IPS DF 6.9 (cell line): ENCODE data around the gene TRIM38.

Experiments used
- DNase-seq: peaks from one replicate; pipeline ENCODE4 v3.0.0-alpha.2; 2013; ENCODE audit warnings: low read depth, low spot score
- H3K27ac ChIP-seq: one replicate; pipeline ENCODE4 v1.5.1; 2013; ENCODE audit warnings: low read length, control low read depth
- H3K27me3 ChIP-seq: 2 replicates; pipeline ENCODE4 v1.6.1; 2013; ENCODE audit warnings: mild to moderate bottlenecking, low read length; ENCODE audit not compliant: control insufficient read depth, insufficient read depth
- H3K36me3 ChIP-seq: 2 replicates; pipeline ENCODE4 v1.6.1; 2013; ENCODE audit warnings: low read length; ENCODE audit not compliant: control insufficient read depth, insufficient read depth
- H3K4me1 ChIP-seq: 2 replicates; pipeline ENCODE4 v1.6.1; 2013; ENCODE audit warnings: low read length; ENCODE audit not compliant: control insufficient read depth, insufficient read depth
- H3K4me3 ChIP-seq: 2 replicates; pipeline ENCODE4 v1.5.1; 2013; ENCODE audit warnings: mild to moderate bottlenecking, low read length
- H3K9me3 ChIP-seq: 2 replicates; pipeline ENCODE4 v1.6.1; 2013; ENCODE audit warnings: low read length, inconsistent platforms; ENCODE audit not compliant: control insufficient read depth, insufficient read depth
- WGBS: extraction: QIAGEN DNeasy Blood & Tissue Kit; methylation state at CpG from one replicate; pipeline ENCODE4 v1.1.7; 2013; ENCODE audit warnings: mixed read lengths, missing lambda C conversion rate; ENCODE audit not compliant: insufficient read length, insufficient coverage; 5-methylcytosine and 5-hydroxymethylcytosine counted together

The TRIM38 gene

DNA sequence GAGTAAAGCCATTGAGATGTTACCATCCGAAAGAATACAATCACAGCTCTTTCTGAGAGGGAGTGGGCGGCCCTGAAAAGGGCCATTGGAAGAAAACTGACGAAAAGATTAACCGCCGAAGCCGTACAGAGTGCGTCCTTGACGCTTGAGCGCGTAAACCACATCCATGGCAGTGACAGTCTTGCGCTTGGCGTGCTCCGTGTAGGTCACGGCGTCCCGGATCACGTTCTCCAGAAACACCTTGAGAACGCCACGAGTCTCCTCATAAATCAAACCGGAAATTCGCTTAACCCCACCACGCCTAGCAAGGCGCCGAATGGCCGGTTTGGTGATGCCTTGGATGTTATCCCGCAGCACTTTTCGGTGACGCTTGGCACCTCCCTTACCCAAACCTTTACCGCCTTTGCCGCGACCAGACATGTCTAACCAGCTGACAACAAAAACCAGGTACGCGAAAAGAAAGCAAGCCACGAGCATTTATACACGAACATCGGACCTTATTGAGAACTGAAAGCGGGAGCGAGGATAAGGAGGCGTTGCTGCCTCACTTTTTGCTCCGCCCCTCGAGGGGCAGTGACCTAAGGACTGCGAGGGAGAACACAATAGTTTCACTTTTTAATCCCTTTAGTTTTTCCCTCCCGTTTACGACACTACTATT is 64.4 kb downstream of the TRIM38 start:
- Histone ChIP-seq H3K27me3 (no peaks in the 10 kb centered on the region), H3K27ac (no peak overlapping the region), H3K36me3 (no peaks in the 10 kb centered on the region), H3K4me1 (no peaks in the 10 kb centered on the region; the same call in 1 of the 2 replicates), H3K4me3 (peak overlapping the region; percentile 83), H3K9me3 (no peaks in the 10 kb centered on the region)
- peak; percentile 98 for DNase-seq
- no CpG with 5 or more reads among the region's 44 CpGs for WGBS

DNA sequence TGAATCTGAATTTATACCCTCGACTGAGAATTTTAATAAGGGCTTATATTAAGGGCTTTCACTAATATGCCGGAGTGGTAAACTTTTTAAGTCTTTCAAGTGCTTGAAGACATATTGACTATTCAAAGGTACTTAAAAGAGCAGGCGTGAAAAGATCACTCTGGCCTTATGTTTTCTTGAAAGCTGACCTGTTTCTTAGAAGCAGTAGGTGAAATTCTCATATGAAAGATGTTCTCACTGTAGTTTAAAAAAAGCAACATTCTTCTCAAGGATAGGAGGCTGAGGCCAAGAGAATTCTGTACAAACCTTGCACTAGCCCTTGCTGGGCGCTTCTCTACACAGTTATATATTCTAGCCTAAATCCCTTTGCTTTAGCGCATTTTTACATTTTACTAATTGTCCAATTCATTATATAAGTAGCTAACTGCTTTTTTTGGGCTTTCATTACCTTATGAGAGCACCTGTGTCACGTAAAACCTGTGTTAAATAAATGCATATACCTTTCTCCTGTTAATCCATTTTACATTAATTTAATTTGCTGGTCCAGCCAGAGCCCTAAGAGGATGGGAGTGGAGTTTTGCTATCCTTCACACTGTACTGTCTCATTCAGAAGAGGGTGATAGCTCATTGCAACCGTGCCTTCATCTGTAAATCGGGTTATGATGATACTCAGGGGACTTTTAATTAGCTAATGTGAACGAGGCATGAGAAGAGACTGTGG is 65.0 kb downstream of the TRIM38 start:
- no peak for DNase-seq
- Histone ChIP-seq H3K4me3 (no peak overlapping the region), H3K36me3 (no peaks in the 10 kb centered on the region), H3K4me1 (peaks cover 2% of the 10 kb centered on the region; the same call in 1 of the 2 replicates), H3K9me3 (no peaks in the 10 kb centered on the region), H3K27me3 (no peaks in the 10 kb centered on the region), H3K27ac (no peak overlapping the region)
- no CpG with 5 or more reads among the region's 9 CpGs for WGBS

DNA sequence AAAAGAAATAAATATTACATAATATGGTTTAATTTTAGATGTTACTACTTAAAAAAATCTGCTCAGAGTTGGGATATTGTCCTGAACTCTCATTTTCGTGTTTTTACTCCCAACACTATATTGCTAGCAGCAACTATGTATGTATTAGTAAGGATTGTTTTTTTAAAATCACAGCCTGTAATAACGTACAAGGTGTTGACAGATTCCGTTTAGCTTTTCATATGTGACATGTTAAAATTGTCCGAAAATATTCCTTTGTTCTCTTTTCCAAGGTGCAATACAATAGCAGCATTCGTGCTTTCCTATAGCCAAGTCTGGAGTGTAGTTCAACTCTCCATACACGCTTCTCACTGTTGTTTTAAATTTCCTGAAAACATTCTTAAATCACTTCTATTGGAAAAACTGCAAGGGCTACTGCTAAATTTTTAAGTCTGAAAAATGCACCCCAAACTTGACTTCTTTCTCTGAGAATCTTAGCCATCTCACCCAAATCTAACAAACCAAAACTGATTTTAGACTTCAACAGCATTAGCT is 65.7 kb downstream of the TRIM38 start:
- no peaks in the 10 kb centered on the region for H3K9me3 ChIP-seq
- no CpG with 5 or more reads among the region's 6 CpGs for WGBS
- no peak overlapping the region for H3K27ac ChIP-seq
- H3K27me3 ChIP-seq = no peaks in the 10 kb centered on the region
- no peak overlapping the region for H3K4me3 ChIP-seq
- H3K4me1 ChIP-seq = peaks cover 2% of the 10 kb centered on the region; the same call in 1 of the 2 replicates
- no peak for DNase-seq
- H3K36me3 ChIP-seq = no peaks in the 10 kb centered on the region

DNA sequence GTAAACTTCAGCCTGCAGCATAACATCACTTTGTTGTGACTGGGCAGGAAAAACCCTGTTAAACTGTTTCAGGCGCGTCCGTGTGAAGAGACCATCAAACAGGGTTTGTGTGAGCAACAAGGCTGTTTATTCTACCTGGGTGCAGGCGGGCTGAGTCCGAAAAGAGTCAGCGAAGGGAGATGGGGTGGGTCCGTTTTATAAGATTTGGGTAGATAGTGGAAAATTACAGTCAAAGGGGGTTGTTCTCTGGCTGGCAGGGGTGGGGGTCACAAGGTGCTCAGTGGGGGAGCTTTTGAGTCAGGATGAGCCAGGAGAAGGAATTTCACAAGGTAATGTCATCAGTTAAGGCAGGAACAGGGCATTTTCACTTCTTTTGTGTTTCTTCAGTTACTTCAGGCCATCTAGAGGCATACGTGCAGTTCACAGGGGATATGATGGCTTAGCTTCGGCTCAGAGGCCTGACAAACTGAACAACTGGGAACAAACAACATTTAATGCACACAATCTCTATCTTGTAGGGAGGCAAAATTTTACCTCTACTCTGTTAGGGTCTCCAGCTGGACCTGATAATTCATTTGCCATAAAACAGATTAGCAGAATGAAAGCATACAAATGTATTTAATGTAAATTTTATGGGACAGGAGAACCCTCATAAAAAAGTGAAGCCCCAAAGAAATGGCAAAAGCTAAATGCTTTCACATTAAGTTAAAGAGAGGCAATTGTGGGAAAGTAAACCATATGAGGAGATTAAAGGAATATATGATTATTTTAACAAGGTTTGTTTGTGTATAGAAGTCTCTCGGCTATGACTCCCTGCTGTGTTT is 66.4 kb downstream of the TRIM38 start:
- no peak for DNase-seq
- no CpG with 5 or more reads among the region's 10 CpGs for WGBS
- Histone ChIP-seq H3K4me1 (peaks cover 2% of the 10 kb centered on the region; the same call in 1 of the 2 replicates), H3K27me3 (no peaks in the 10 kb centered on the region), H3K4me3 (no peak overlapping the region), H3K27ac (no peak overlapping the region), H3K36me3 (no peaks in the 10 kb centered on the region), H3K9me3 (no peaks in the 10 kb centered on the region)

DNA sequence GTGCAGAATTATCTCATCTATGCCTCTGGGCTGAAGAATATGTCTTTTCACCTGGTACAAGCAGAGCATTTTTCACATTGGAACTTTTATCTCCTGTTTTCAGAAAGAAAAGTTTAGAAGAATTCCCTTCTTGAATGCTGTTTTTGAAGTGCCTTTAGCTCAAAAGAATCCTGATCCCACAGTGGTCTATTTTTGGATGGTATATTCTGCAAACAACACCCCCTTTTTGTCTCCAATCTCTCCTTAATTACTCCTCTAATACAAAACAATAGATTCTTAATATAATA is 66.9 kb downstream of the TRIM38 start:
- no peaks in the 10 kb centered on the region for H3K9me3 ChIP-seq
- H3K27ac ChIP-seq = no peak overlapping the region
- no peaks in the 10 kb centered on the region for H3K27me3 ChIP-seq
- H3K4me1 ChIP-seq = peaks cover 2% of the 10 kb centered on the region; the same call in 1 of the 2 replicates
- no peaks in the 10 kb centered on the region for H3K36me3 ChIP-seq
- no peak for DNase-seq
- H3K4me3 ChIP-seq = no peak overlapping the region

DNA sequence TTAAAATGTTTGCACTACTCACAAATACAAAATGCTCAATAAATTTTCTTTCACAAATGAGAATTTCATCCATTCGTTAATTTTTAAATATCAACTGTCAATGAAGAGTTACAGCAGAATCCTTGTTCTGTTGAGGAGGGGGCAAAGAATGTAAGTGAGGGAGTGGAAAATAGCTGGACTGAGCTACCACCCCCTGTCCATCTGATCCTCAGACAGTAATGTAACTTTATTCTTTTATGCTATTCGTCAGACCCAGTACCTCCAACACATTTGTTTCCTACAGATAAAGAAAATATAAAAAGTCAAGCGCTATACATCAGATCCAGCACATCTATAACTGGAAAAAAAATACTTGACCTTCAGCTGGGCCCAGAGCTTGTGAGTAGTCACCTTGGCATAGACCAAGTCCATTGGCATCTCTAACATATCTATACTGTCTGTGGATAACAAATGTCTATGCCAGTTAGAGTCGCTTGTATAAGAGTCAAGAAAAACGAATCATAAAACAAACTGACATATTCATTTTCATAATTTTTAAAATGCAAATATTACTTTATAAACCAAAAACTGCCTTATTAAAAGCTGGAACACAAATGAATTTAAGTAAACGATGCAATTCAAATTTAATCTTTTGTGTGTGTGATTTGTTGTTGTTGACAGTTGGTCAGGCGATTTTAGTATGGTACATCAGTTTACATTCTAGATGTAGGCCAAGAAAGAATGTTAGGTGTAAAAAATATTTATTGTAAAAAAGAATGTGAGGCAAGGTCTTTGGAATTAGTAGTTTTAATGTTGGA is 67.5 kb downstream of the TRIM38 start:
- no peaks in the 10 kb centered on the region for H3K9me3 ChIP-seq
- H3K4me3 ChIP-seq = no peak overlapping the region
- DNase-seq = no peak
- 100% methylated on average over 1 of the region's 7 CpGs for WGBS
- H3K27me3 ChIP-seq = no peaks in the 10 kb centered on the region
- H3K36me3 ChIP-seq = no peaks in the 10 kb centered on the region
- peaks cover 2% of the 10 kb centered on the region; the same call in 1 of the 2 replicates for H3K4me1 ChIP-seq
- no peak overlapping the region for H3K27ac ChIP-seq

DNA sequence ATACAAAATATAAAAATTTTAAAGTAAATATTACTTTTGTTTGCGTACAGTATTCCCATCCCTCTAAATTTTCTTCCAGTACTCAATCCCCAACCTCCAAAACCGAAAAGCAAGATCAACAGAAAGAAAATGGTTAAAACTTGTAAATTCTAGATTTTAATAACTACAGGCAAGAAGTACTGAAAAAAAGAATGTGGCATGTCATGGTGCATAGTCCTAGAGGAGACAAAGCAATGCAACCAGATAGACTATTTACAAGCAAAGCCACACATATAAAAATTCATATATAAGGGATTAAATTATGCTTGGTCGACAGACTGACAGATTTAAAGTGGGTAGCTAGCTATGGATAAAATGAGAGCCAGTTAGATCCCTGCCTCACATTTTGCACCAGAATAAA is 68.1 kb downstream of the TRIM38 start:
- no peak for DNase-seq
- H3K27ac ChIP-seq = no peak overlapping the region
- no peaks in the 10 kb centered on the region for H3K27me3 ChIP-seq
- no peaks in the 10 kb centered on the region for H3K36me3 ChIP-seq
- peaks cover 2% of the 10 kb centered on the region; the same call in 1 of the 2 replicates for H3K4me1 ChIP-seq
- H3K4me3 ChIP-seq = no peak overlapping the region
- no peaks in the 10 kb centered on the region for H3K9me3 ChIP-seq
- no CpG with 5 or more reads among the region's 3 CpGs for WGBS

DNA sequence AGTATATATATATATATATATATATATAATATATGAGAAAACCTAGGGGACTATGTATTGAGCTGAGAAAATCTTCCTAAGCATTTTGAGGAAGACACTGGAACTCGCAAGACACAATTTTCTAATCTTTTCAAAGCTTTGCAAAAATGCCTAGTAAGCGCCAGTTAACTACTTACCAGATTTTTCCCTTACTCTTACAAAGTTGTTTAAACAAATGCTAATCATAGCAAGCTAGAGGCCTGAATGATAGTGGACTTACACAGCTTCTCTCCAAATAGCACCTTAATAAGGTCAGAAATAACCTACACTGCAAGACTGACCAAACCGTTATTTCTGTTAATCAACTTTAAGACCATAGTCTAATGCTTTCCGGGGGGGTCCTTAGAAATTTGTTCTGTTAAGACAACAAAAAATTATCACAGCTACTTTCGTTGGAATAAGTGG is 68.6 kb downstream of the TRIM38 start:
- DNase-seq = no peak
- Histone ChIP-seq H3K4me3 (peak overlapping the region; percentile 57; the same call in 1 of the 2 replicates), H3K36me3 (no peaks in the 10 kb centered on the region), H3K27me3 (no peaks in the 10 kb centered on the region), H3K4me1 (peaks cover 2% of the 10 kb centered on the region; the same call in 1 of the 2 replicates), H3K9me3 (no peaks in the 10 kb centered on the region), H3K27ac (no peak overlapping the region)
- no CpG with 5 or more reads among the region's 5 CpGs for WGBS

DNA sequence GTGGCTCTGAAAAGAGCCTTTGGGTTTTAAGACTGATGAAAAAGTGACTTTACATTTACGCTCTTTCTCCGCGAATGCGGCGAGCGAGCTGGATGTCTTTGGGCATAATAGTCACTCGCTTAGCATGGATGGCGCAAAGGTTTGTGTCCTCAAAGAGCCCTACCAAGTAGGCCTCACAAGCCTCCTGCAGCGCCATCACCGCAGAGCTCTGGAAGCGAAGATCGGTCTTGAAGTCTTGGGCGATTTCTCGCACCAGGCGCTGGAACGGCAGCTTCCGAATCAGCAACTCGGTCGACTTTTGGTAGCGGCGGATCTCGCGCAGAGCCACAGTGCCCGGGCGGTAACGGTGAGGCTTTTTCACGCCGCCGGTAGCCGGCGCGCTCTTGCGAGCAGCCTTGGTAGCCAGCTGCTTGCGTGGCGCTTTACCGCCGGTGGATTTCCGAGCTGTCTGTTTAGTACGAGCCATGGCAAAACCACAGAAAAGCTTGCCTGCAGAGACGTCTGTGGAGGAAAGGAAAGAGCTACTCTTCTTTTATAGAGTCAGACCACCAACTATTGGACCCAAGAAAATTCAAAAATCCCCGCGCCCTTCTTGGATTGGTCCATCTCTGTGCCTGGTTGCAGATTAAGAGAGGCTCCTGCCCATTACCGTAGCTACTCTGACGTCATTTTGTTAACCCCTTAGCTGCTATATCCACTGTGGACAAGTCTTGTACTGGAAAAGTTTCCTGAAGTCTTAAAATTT is 69.2 kb downstream of the TRIM38 start:
- WGBS = no CpG with 5 or more reads among the region's 44 CpGs
- no peaks in the 10 kb centered on the region for H3K27me3 ChIP-seq
- H3K4me1 ChIP-seq = peaks cover 2% of the 10 kb centered on the region; the same call in 1 of the 2 replicates
- DNase-seq = no peak
- no peak overlapping the region for H3K27ac ChIP-seq
- H3K9me3 ChIP-seq = no peaks in the 10 kb centered on the region
- H3K36me3 ChIP-seq = no peaks in the 10 kb centered on the region
- H3K4me3 ChIP-seq = peak overlapping the region; percentile 57; the same call in 1 of the 2 replicates
